ENCODE measurements around the gene RIPPLY2. TPM values are rescaled to one million over a fixed set of nuclear protein-coding genes. Genes with fewer than 3 reads are reported as not detected.

Gene RIPPLY2
- total and polyA plus RNA-seq, 9 of the 15 experiments (the other 6 are each of a cell fraction or from before 2014, with no cell fraction given): not detected

- TF ChIP-seq ZNF717 (CRISPR knock-in tag; IDR thresholded peaks at IDR 0.05) (no peak), ZNF384 (IDR thresholded peaks at IDR 0.05; ENCODE audit: low read depth, low read length) (0 out of 2 replicates have a peak, but pooled peaks have one; percentile 23), SIX5 (IDR thresholded peaks at IDR 0.05; ENCODE audit: borderline replicate concordance in 1 of 2, insufficient read depth in 1 of 2, low read depth in 1 of 2, low read length in 2 of 2) (no peak), ZNF316 (IDR thresholded peaks at IDR 0.05) (peak; percentile 61), BCLAF1 (IDR thresholded peaks at IDR 0.05; ENCODE audit: borderline replicate concordance in 1 of 2, control insufficient read depth in 1 of 2, low read depth in 2 of 2, low read length in 1 of 2) (no peak), TCF3 (CRISPR knock-in tag; IDR thresholded peaks at IDR 0.05) (peak; percentile 41; the same call in 1 of the 2 replicates), ZNF431 (CRISPR knock-in tag; IDR thresholded peaks at IDR 0.05) (peak; percentile 87), ZBTB8A (IDR thresholded peaks at IDR 0.05; ENCODE audit: partially characterized antibody) (no peak), ZNF253 (CRISPR knock-in tag; conservative IDR thresholded peaks at IDR 0.05) (no peak), NFE2 (IDR thresholded peaks at IDR 0.05; ENCODE audit: low read depth) (peak; percentile 58), CTBP1 (IDR thresholded peaks at IDR 0.05; ENCODE audit: borderline replicate concordance) (peak; percentile 70), GABPA (tag; conservative IDR thresholded peaks at IDR 0.05; ENCODE audit: low read depth) (peak; percentile 79), PTTG1 (tag; IDR thresholded peaks at IDR 0.05; ENCODE audit: low read depth) (peak; percentile 79), CHD2 (IDR thresholded peaks at IDR 0.05; ENCODE audit: low read depth, low read length) (no peak), ZNF77 (CRISPR knock-in tag; IDR thresholded peaks at IDR 0.05) (no peak), REST (IDR thresholded peaks at IDR 0.05; ENCODE audit: borderline replicate concordance) (peak; percentile 100), REST (CRISPR knock-in tag; IDR thresholded peaks at IDR 0.05; ENCODE audit: low read depth) (peak; percentile 100)
Observed at GRCh38 chr6:83859410-83860358, 6.5 kb downstream of the RIPPLY2 start, which contains the start of gene CYB5R4 (continued).
